GM21515 (cell line): ENCODE results near the gene CYP11A1.
A peak's percentile ranks its signal among the peaks of the same experiment; 100 is the strongest.

ENCODE experiments used
- ATAC-seq: cut with Tn5 transposase; IDR thresholded peaks from one replicate; pipeline ENCODE4 v1.9.1; 2021; ENCODE audit not compliant: unreplicated experiment

CYP11A1 gene

GRCh38 chr15:74327756-74328155 lies 39.7 kb downstream of the CYP11A1 start:
- no peak for ATAC-seq

GRCh38 chr15:74326746-74327145 lies 40.7 kb downstream of the CYP11A1 start:
- no peak for ATAC-seq

DNA sequence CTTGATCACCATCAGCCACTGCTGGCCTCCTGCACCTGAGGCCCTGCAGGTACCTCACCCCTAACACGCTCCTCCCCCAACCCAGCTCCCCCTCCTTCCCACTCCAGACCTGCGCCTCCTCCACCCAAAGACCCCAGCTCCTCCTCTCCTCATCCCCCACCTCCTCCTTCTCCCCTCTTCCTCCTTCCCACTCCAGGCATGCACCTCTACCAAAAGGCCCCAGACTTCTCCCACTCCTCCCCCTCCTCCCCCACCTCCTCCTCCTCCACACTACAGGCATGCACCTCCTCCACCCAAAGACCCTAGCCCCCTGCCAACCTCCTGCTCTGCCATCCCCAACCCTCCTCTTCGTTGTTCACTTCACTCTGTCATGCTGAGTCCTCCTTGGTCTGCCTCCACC lies 42.7 kb downstream of the CYP11A1 start:
- ATAC-seq, result no peak

DNA sequence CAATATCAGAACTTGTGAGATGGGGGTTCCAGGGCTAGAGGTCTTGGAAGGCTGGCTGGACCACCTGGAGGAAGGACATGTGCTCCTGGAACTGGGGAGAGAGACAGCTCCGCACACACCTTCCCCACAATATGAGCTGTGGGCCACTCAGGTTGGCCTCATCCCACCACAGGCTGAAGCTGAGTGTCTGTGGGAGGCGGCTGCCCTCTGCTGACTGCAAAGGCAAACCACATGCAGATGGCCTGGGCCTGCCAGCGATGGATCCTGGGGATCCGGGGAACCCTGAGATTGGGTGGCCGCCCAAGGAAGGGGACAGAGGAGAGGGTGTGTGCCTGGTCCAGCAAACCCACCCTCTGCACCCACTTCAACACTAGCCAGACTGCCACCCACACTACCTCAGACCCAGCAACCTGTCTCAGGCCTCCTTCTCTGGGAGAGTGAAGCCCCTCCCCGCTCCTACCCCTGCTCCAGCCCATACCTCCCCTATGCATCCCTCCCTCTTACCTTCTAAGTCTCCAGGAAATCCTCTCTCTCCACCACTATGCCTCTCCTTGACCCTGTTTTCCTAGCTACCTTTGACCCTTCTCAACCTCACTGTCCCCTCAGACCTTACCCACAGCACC lies 44.8 kb downstream of the CYP11A1 start:
- ATAC-seq, result no peak

- ATAC-seq, result no peak
Observed at GRCh38 chr15:74320352-74321247, 46.8 kb downstream of the CYP11A1 start.

DNA sequence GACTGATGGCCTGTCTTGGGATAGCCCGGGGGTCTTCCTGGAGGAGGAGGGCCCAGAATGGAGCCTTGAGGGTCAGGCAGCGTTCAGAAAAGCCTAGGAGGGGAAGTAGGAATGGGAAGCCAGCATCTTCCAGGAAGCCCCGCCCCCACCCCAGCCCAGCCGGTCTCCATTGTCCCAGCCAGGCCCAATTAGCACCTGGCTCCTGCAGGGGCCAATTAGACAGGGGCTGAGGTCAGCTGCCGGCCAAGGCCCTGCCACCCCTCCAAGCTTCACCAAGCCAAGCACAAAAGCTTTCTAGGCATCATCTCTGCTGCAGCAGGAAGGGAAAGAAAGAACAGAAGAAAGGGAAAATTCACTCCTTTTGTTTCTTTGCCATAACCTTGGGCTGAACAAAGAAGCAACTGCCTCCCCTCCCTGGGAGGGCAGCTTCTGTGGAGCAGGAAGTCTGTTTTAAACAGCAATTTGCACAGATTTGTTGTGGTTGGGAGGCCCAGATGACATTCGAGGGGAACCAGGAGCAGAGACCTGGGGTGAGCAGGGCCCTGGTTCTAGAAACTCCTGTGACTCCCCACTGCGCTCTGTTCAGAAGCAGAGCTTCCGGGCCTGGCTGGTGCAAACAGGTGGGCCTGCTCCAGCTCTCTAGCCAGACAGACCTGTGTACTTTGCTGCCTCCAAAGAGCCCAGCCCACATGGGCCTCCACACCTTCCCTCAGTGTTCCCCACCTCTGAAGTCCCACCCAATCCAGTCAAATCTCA lies 47.7 kb downstream of the CYP11A1 start:
- no peak for ATAC-seq

DNA sequence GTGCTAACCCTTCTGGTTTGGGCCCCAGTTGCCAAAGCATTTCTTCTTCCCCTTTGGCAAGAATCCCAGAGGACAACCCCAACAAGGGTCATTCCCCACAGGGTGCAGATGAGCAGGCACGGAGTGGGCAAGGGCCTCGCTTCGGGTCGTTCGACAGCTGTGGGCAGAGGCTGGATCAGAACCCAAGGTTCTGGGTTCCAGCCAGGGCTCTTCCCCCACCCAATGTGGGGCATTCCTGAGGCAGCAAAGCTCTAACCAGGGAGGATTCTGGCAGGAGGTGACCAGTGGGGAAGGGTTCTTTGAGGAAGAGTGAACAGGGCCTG lies 48.3 kb downstream of the CYP11A1 start:
- ATAC-seq, result no peak

GRCh38 chr15:74318376-74319137 lies 48.9 kb downstream of the CYP11A1 start:
- no peak for ATAC-seq

GRCh38 chr15:74317820-74318375 lies 49.5 kb downstream of the CYP11A1 start:
- ATAC-seq, result no peak

DNA sequence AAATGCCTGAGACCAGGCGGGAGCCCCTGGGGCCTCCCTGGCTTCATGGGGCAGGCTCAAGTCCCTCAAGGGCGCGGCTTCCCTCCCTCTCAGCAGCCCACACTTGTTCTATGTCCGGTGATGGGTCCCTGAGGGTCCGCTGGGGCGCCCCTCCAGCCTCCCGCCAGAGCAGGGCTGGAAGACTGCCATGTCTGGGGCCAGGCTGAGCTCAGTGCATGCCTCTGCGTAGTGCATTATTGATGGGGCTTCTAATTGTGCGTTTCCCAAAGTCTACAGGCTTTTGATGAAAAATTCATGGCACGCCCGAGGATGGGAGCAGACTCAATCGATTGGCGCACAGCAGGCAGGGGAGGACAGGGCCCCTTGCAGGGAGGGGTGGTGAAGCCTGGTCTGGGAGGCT lies 51.3 kb downstream of the CYP11A1 start:
- no peak for ATAC-seq

GRCh38 chr15:74315626-74316025 lies 51.8 kb downstream of the CYP11A1 start:
- peak; percentile 61 for ATAC-seq

DNA sequence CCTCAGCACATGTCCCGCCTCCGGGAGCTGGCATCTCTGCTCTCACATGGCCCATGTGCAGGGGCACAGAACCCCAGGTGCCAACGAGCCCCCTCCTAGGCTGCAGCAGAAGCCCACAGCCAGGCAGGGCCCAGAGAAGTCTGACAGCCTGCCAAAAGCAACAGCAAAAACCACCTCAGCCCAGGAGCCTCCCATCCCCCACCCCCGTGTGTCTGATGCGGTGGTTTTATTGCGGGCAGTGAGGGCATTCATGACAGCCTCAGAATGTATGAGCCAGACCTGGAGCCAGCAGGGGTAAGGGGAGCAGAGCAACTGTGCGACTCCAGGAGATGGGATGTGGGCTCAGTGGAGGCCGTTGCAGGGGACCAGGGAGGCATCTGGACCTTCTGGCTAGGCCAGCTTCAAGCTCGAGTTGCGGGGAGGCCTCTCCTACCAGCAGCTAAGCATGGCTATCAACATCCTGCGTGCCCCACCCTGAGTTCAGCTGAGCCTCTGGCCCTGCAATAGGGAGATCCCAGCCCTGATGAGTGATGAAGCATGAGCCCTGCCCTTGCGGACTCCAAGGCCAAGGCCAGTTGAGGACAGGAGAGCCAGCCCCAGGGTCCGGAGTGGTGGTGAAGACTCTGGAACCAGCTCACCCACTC lies 52.5 kb downstream of the CYP11A1 start:
- no peak for ATAC-seq

DNA sequence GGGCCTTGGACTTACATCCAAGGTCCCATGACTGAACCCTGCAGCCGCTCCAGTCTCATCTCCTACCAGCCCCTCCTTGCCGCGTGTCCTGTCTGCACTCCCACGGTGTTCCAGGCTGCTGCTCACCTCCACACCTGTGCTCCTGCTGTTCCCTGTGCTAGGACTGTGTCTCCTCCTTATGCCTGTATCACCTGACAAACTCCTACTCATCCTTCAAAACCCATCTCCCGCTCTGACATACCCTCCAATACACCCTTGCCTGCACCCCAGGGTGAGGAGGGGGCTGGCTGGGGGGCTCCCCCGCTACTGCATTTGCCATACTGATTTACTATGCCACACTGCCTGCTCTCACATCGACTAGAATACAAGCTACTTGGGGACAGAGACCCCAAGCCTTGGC lies 53.6 kb downstream of the CYP11A1 start:
- ATAC-seq, result no peak

DNA sequence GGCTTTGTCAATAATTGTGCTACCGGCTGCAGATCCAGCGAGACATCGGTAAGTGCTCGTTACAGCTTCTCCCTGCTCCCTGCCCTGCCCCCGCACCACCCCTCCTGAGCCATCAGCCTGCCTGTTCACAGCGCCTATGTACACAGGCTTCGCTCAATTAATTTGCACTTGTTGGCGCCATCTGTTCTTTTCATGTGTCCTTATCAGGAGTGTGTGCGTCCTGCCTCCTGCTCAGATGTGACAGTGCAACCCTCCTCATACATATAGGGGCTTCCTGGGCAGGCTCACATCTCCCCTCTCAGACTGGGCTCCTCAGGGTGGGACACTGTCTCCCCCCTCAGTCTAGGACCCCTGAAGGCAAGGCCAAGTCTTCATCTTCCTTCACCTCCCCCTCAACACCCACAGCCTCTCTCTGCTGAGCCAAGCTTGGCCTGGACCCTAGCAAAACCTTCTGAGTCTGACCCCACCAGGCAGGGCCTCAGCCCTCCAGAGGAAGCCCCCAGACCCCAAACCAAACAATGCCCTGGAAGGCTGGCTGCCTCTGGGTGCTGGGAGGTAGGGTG lies 54.9 kb downstream of the CYP11A1 start:
- no peak for ATAC-seq

- no peak for ATAC-seq
Observed at GRCh38 chr15:74311734-74312444, 55.6 kb downstream of the CYP11A1 start.

DNA sequence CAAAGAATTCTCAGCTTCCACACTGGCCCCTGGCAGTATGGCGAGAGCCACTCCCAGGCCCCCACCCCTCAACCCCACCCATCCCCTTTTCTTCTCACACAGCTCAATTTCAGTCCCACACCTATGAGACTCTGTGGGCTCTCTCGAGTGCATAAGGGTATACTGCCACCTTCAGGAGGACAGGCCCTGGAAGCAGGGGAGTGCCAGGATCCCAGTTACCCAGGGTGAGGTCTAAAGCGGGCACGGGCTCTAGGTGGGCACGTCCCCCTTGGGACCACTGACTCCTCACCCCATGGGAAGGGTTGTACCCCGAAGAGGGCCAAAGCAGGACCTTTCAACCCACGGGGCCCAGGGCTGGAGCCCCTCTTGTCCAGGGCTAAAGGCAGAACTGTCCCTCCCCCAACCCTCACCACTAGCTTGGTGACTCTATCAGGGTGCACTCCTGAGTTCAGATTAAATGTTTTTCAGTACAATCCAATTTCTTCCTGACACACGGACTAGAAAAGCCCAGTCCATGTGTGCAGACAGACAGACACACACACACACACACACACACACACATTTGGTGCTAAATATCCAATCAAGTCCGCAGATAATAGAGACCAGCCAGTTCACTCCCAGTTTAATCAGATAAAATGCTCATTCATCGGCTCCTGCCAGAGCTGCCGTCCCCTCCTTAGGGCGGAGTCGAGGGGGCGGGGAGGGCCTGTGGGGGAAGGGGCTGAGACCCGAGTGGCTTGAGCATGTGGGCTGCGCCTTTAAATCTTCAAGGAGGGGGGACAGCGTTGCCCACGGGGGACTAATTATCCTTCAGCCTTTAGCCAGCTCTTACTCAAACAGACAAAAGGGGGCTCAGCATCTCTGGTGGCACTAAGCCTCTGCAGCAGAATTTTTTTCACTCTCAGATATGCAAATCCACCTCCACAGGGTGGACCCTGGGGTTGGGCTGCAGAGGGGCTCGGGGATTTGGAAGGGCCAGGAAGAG lies 59.3 kb downstream of the CYP11A1 start:
- no peak for ATAC-seq

- ATAC-seq, result no peak
Observed at GRCh38 chr15:74306781-74307217, 60.6 kb downstream of the CYP11A1 start.

DNA sequence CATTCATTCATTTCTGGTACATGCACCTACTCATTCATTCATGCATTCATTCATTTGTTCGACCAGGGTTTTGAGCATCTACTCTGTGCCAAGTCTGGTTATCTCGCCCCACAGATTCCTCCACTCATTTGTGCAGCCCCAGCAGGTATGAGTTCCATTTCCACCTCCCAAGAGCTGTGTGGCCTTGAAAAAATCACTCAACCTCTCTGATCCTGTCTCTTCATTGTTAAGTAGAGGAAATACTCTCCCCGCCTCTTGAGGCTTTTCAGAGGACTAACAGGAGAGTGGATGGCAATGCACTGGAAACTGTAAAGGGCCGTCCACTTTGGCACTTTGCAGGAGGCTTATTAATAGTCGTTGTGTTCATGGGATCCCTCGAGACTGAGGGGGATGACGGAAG lies 61.8 kb downstream of the CYP11A1 start:
- no peak for ATAC-seq
